Measurements from ENCODE around the gene RAB42. TPM values are rescaled to one million over a fixed set of nuclear protein-coding genes. Genes with fewer than 3 reads are reported as not detected.
A peak's percentile ranks its signal among the peaks of the same experiment; 100 is the strongest.

The RAB42 gene
- total RNA-seq, 1 experiment from 2014 or later: 2.4 TPM

GRCh38 chr1:28632560-28632959, 40.5 kb downstream of the RAB42 start:
- H3K4me3 ChIP-seq (ENCODE audit: low read depth, low read length, poor library complexity, severe bottlenecking): no peak overlapping the region
- no peaks in the 10 kb centered on the region for H3K36me3 ChIP-seq (ENCODE audit: insufficient read depth, low read length, poor library complexity, severe bottlenecking)
- intact Hi-C loops (cut with micrococcal nuclease; ENCODE audit: unreplicated experiment): no loop called here
- TF ChIP-seq CTCF (conservative IDR thresholded peaks at IDR 0.05; ENCODE audit: low read depth, low read length) (no peak), EZH2 (IDR thresholded peaks at IDR 0.05; ENCODE audit: borderline replicate concordance, low read depth, low read length, poor library complexity, severe bottlenecking) (no peak)
- H3K9me3 ChIP-seq (ENCODE audit: low read depth, low read length, poor library complexity, severe bottlenecking): no peaks in the 10 kb centered on the region
- H3K27me3 ChIP-seq (replicated peaks; ENCODE audit: insufficient read depth, low read depth, low read length, poor library complexity): no peaks in the 10 kb centered on the region
- no TSS peak for BruUV-seq (replicated peaks)
- ChIA-PET CTCF (interaction anchor here (0.7 kb wide), 1 partner anchor 16 kb away, joined by 4 read pairs; the partner anchor contains the start of gene RNU11), POLR2A (ENCODE audit: low non-redundant PET) (interaction anchor here (0.6 kb wide), 1 partner anchor 36 kb away, joined by 3 read pairs; no protein-coding TSS in a partner anchor)
- no peak overlapping the region for H3K27ac ChIP-seq (ENCODE audit: low read depth, low read length, poor library complexity, severe bottlenecking)
- peaks cover 10% of the 10 kb centered on the region for H3K4me1 ChIP-seq (ENCODE audit: insufficient read depth, low read length, poor library complexity, severe bottlenecking)
- DNase-seq (ENCODE audit: low spot score): no peak

- no peaks in the 10 kb centered on the region for H3K27me3 ChIP-seq (replicated peaks; ENCODE audit: insufficient read depth, low read depth, low read length, poor library complexity)
- TF ChIP-seq CTCF (conservative IDR thresholded peaks at IDR 0.05; ENCODE audit: low read depth, low read length) (peak; percentile 34; the same call in 1 of the 2 replicates), EZH2 (IDR thresholded peaks at IDR 0.05; ENCODE audit: borderline replicate concordance, low read depth, low read length, poor library complexity, severe bottlenecking) (no peak)
- no peaks in the 10 kb centered on the region for H3K36me3 ChIP-seq (ENCODE audit: insufficient read depth, low read length, poor library complexity, severe bottlenecking)
- DNase-seq (ENCODE audit: low spot score): no peak
- no TSS peak for BruUV-seq (replicated peaks)
- no peak overlapping the region for H3K27ac ChIP-seq (ENCODE audit: low read depth, low read length, poor library complexity, severe bottlenecking)
- H3K4me1 ChIP-seq (ENCODE audit: insufficient read depth, low read length, poor library complexity, severe bottlenecking): peaks cover 14% of the 10 kb centered on the region
- H3K9me3 ChIP-seq (ENCODE audit: low read depth, low read length, poor library complexity, severe bottlenecking): no peaks in the 10 kb centered on the region
- intact Hi-C loops (cut with micrococcal nuclease; ENCODE audit: unreplicated experiment): no loop called here
- H3K4me3 ChIP-seq (ENCODE audit: low read depth, low read length, poor library complexity, severe bottlenecking): no peak overlapping the region
- ChIA-PET POLR2A (ENCODE audit: low non-redundant PET) (no interaction called here), CTCF (no interaction called here)
Measured at GRCh38 chr1:28640766-28641165, 48.7 kb downstream of the RAB42 start.

- TSS peak; percentile 56 for BruUV-seq (replicated peaks)
- H3K27ac ChIP-seq (ENCODE audit: low read depth, low read length, poor library complexity, severe bottlenecking): peak overlapping the region; percentile 82
- no peaks in the 10 kb centered on the region for H3K27me3 ChIP-seq (replicated peaks; ENCODE audit: insufficient read depth, low read depth, low read length, poor library complexity)
- H3K36me3 ChIP-seq (ENCODE audit: insufficient read depth, low read length, poor library complexity, severe bottlenecking): no peaks in the 10 kb centered on the region
- intact Hi-C loops (cut with micrococcal nuclease; ENCODE audit: unreplicated experiment): no loop called here
- POLR2A ChIA-PET (ENCODE audit: low non-redundant PET): interaction anchor here (0.7 to 1.4 kb wide), 2 partner anchors 61 to 243 kb away, joined by 4 to 19 read pairs; no protein-coding TSS in a partner anchor
- H3K4me1 ChIP-seq (ENCODE audit: insufficient read depth, low read length, poor library complexity, severe bottlenecking): peaks cover 14% of the 10 kb centered on the region
- H3K4me3 ChIP-seq (ENCODE audit: low read depth, low read length, poor library complexity, severe bottlenecking): peak overlapping the region; percentile 81
- DNase-seq (ENCODE audit: low spot score): no peak
- TF ChIP-seq EZH2 (IDR thresholded peaks at IDR 0.05; ENCODE audit: borderline replicate concordance, low read depth, low read length, poor library complexity, severe bottlenecking): no peak
- no peak for TF ChIP-seq CTCF (conservative IDR thresholded peaks at IDR 0.05; ENCODE audit: low read depth, low read length)
- H3K9me3 ChIP-seq (ENCODE audit: low read depth, low read length, poor library complexity, severe bottlenecking): no peaks in the 10 kb centered on the region
- CTCF ChIA-PET: interaction anchor here (0.5 to 1.5 kb wide), 4 partner anchors 128 to 243 kb away, joined by 4 to 14 read pairs (median 9); no protein-coding TSS in a partner anchor
Measured at GRCh38 chr1:28642056-28642846, 50.2 kb downstream of the RAB42 start.
